Endothelial cell of umbilical vein (primary cell): ENCODE data around the gene SLC20A1. TPM values are rescaled to one million over a fixed set of nuclear protein-coding genes. Genes with fewer than 3 reads are reported as not detected.

Source experiments
- BruUV-seq: library from RNA; stranded (reverse); fragments of 400-500 nt; replicated peaks from 2 replicates; lab custom pipeline; 2021; lab: Mats Ljungman, UMichigan
- CTCF ChIA-PET: fragments of 300-600, 350-600 bp; sonication (Branson Sonifier 250); formaldehyde crosslinking; loops from one replicate; lab custom pipeline; 2021; ENCODE audit warnings: antibody characterized with exemption, inconsistent platforms; lab: Charles Lee
- POLR2A ChIA-PET: fragments of 300-600, 350-600 bp; sonication (Branson Sonifier 250); formaldehyde crosslinking; loops from one replicate; lab custom pipeline; 2021; ENCODE audit warnings: antibody characterized with exemption, inconsistent platforms; lab: Charles Lee
- DNase-seq: peaks from one replicate; pipeline ENCODE4 v3.0.0-alpha.2; 2011; ENCODE audit warnings: low read depth, low spot score
- FAIRE-seq: peaks from 2 replicates; lab custom pipeline; 2011; peaks lifted over from hg19 to GRCh38; lab: Jason Lieb, UNC
- H2AFZ ChIP-seq: 2 replicates; pipeline ENCODE4 v1.6.0; 2012; ENCODE audit warnings: low read depth, low read length, control low read depth, inconsistent platforms
- H3K27ac ChIP-seq: 2 replicates; pipeline ENCODE4 v1.5.1; 2011; ENCODE audit warnings: low read depth, mild to moderate bottlenecking, control low read depth, low read length, moderate library complexity; ENCODE audit not compliant: insufficient read depth
- H3K27me3 ChIP-seq, 2 experiments: 2 replicates each; pipeline versions ENCODE4 v1.6.0 to v1.6.1; 2011; ENCODE audit warnings: low read length in 2 of 2, mixed read lengths in 1 of 2; ENCODE audit not compliant: control insufficient read depth in 2 of 2, insufficient read depth in 2 of 2
- H3K36me3 ChIP-seq, 2 experiments: 2 replicates in 1 of 2; 3 replicates in 1 of 2; pipeline ENCODE4 v1.5.1; 2011; ENCODE audit warnings: low read length in 2 of 2, mild to moderate bottlenecking in 1 of 2, moderate library complexity in 1 of 2; ENCODE audit not compliant: control insufficient read depth in 2 of 2, insufficient read depth in 2 of 2; ENCODE audit errors: extremely low read depth in 1 of 2
- H3K4me1 ChIP-seq: 3 replicates; pipeline ENCODE4 v1.5.1; 2011; ENCODE audit warnings: mild to moderate bottlenecking, low read length; ENCODE audit not compliant: control insufficient read depth, insufficient read depth; ENCODE audit errors: extremely low read depth
- H3K4me2 ChIP-seq: 2 replicates; pipeline ENCODE4 v1.6.1; 2011; ENCODE audit warnings: low read length, control low read depth, mixed read lengths; ENCODE audit not compliant: insufficient read depth
- H3K4me3 ChIP-seq, 3 experiments: fragments of 200-600 bp in 1 of 3; sonication (generic), shearing (Covaris generic) in 1 of 3; replicated peaks in 1 of 3; 2 replicates each; pipeline ENCODE4 v1.5.1; 2011 to 2016; ENCODE audit warnings: control low read depth in 3 of 3, low read length in 3 of 3, mild to moderate bottlenecking in 2 of 3, inconsistent platforms in 1 of 3, low read depth in 1 of 3, moderate library complexity in 1 of 3; ENCODE audit not compliant: insufficient read depth in 1 of 3
- H3K79me2 ChIP-seq: 2 replicates; pipeline ENCODE4 v1.6.0; 2012; ENCODE audit warnings: low read length, inconsistent platforms; ENCODE audit not compliant: control insufficient read depth, insufficient read depth
- H3K9ac ChIP-seq: replicated peaks from 2 replicates; pipeline ENCODE3; 2011; ENCODE audit warnings: low read length, control low read depth; ENCODE audit not compliant: insufficient read depth; ENCODE audit errors: extremely low read depth
- H3K9me1 ChIP-seq: replicated peaks from 3 replicates; pipeline ENCODE4 v1.6.0; 2011; ENCODE audit warnings: mild to moderate bottlenecking, low read length; ENCODE audit not compliant: control insufficient read depth, insufficient read depth; ENCODE audit errors: extremely low read depth
- H3K9me3 ChIP-seq: replicated peaks from 2 replicates; pipeline ENCODE4 v1.5.1; 2012; ENCODE audit warnings: low read length, inconsistent platforms; ENCODE audit not compliant: control insufficient read depth, insufficient read depth
- H4K20me1 ChIP-seq: replicated peaks from 2 replicates; pipeline ENCODE3; 2011; ENCODE audit warnings: mild to moderate bottlenecking, low read length; ENCODE audit not compliant: control insufficient read depth, insufficient read depth; ENCODE audit errors: extremely low read depth
- EZH2 ChIP-seq: IDR thresholded peaks from 2 replicates; pipeline ENCODE4 v1.6.1; 2012; ENCODE audit warnings: borderline replicate concordance, low read depth, mild to moderate bottlenecking, moderate library complexity, low read length, inconsistent platforms; ENCODE audit not compliant: severe bottlenecking
- FOS ChIP-seq: IDR thresholded peaks from 2 replicates; pipeline ENCODE4 v1.6.1; 2011; ENCODE audit warnings: mild to moderate bottlenecking, low read length, moderate library complexity, borderline replicate concordance; ENCODE audit not compliant: insufficient read depth
- GATA2 ChIP-seq: IDR thresholded peaks from 2 replicates; pipeline ENCODE4 v1.7.0; 2011; ENCODE audit warnings: low read depth, mild to moderate bottlenecking, moderate library complexity, mixed read lengths, low read length; ENCODE audit not compliant: insufficient read length, insufficient read depth
- JUN ChIP-seq: IDR thresholded peaks from 2 replicates; pipeline ENCODE4 v1.6.1; 2011; ENCODE audit warnings: borderline replicate concordance, low read depth; ENCODE audit not compliant: insufficient read length, insufficient read depth
- MYC ChIP-seq: IDR thresholded peaks from one replicate; pipeline ENCODE4 v1.6.1; 2011; ENCODE audit warnings: mild to moderate bottlenecking, low read depth, low read length
- POLR2A ChIP-seq: IDR thresholded peaks from 2 replicates; pipeline ENCODE4 v1.6.1; 2012; ENCODE audit warnings: low read depth, mild to moderate bottlenecking, control low read depth, low read length
- POLR2AphosphoS5 ChIP-seq: IDR thresholded peaks from 2 replicates; pipeline ENCODE4 v1.6.1; 2012; ENCODE audit warnings: low read depth, mild to moderate bottlenecking, control low read depth, low read length, moderate library complexity; ENCODE audit not compliant: insufficient read depth
- dilution Hi-C: fragments of 300-500 bp; cut with MboI; formaldehyde crosslinking; loops from one replicate; pipeline ENCODE4 v1.15.0; 2019; ENCODE audit warnings: low sequenced_read_pairs; ENCODE audit not compliant: extremely low pct_ligation_motif_present
- intact Hi-C: fragments of 100-400 bp; cut with micrococcal nuclease; formaldehyde crosslinking; loops from one replicate; pipeline ENCODE4 v1.10.0; 2022
- polyA plus RNA-seq, 4 experiments: library from polyadenylated mRNA; depleted of rRNA in 3 of 4; stranded (reverse) in 3 of 4; unstranded in 1 of 4; fragments of >200 nt; gene quantifications; 2 replicates each; pipeline versions ENCODE4 v1.2.1 to v1.2.3, GENCODE V29; 2011 to 2012; ENCODE audit warnings: missing spikeins in 1 of 4
- total RNA-seq: library from RNA; stranded (reverse); gene quantifications from 2 replicates; pipeline ENCODE4 v1.2.3, GENCODE V29; 2021
- TF ChIP-seq, protein P1 (sequence below): IDR thresholded peaks from 2 replicates; pipeline ENCODE4 v1.6.1; 2011; ENCODE audit not compliant: insufficient read depth, insufficient read length
- TF ChIP-seq, protein P2 (sequence below), 2 donors: IDR thresholded peaks; 1 replicate in 1 of 2; 2 replicates in 1 of 2; pipeline ENCODE4 v1.5.1; 2011; ENCODE audit warnings: low read length in 2 of 2, mild to moderate bottlenecking in 2 of 2, moderate library complexity in 2 of 2, control low read depth in 1 of 2, inconsistent platforms in 1 of 2, low read depth in 1 of 2; ENCODE audit not compliant: insufficient read depth in 1 of 2; ENCODE audit errors: extremely low read depth in 1 of 2

SLC20A1 gene
- total and polyA plus RNA-seq, 2 donors (not counting 3 experiments of a cell fraction or from before 2014, with no cell fraction given), result 52.7 to 149 TPM

GRCh38 chr2:112648081-112648480, 2.3 kb downstream of the SLC20A1 start:
- no TSS peak for BruUV-seq
- Histone ChIP-seq H3K9me1 (no peaks in the 10 kb centered on the region), H3K9ac (peak overlapping the region; percentile 96), H3K9me3 (no peaks in the 10 kb centered on the region), H2AFZ (no peak overlapping the region), H3K4me3 (peak overlapping the region in 2 of 3 experiments; percentile 84 to 89), H3K36me3 (peaks cover 7 to 42% of the 10 kb centered on the region in 2 experiments), H3K27me3 (no peaks in the 10 kb centered on the region), H3K79me2 (peaks cover 86% of the 10 kb centered on the region), H4K20me1 (peaks cover 6% of the 10 kb centered on the region), H3K4me1 (peaks cover 52% of the 10 kb centered on the region), H3K4me2 (peak overlapping the region; percentile 97), H3K27ac (no peak overlapping the region)
- intact Hi-C loops, result no loop called here
- FAIRE-seq (peak; percentile 63), DNase-seq (peak; percentile 64)
- dilution Hi-C loops, result no loop called here
- TF ChIP-seq POLR2AphosphoS5, result no peak
- TF ChIP-seq, protein P1, sequence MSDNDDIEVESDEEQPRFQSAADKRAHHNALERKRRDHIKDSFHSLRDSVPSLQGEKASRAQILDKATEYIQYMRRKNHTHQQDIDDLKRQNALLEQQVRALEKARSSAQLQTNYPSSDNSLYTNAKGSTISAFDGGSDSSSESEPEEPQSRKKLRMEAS, result no peak
- TF ChIP-seq FOS, result no peak
- no peak for TF ChIP-seq MYC
- TF ChIP-seq EZH2, result no peak
- no peak for TF ChIP-seq GATA2
- TF ChIP-seq POLR2A, result no peak
- POLR2A ChIA-PET, result no interaction called here
- CTCF ChIA-PET, result interaction anchor here (0.8 to 6.1 kb wide), 9 partner anchors 11 to 78 kb away, joined by 3 to 92 read pairs (median 6); no protein-coding TSS in a partner anchor

DNA sequence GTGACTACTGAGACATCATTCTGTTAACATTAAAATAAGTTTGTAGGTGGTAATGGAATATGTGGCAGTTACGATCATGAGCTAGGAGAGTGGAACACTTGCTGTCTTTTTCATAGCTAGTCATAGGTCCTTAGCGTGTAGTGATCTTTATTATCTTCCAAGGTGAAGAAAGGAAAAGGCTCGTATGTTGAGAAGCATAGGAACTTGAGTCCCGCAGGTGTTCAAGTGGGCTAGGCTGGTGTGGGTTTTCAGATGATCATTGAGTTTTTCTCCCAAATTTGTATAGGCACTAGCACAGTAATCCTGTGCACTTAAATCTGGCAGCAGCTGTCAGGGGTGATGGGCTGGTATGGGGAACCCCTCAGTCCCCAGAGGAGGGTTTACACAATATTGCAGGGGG, 10.9 kb downstream of the SLC20A1 start:
- Histone ChIP-seq H3K9me1 (no peaks in the 10 kb centered on the region), H3K79me2 (peaks cover 84% of the 10 kb centered on the region), H3K4me1 (peaks cover 13% of the 10 kb centered on the region), H3K4me3 (no peak overlapping the region), H4K20me1 (no peaks in the 10 kb centered on the region), H3K36me3 (peaks cover 29 to 64% of the 10 kb centered on the region in 2 experiments), H3K4me2 (no peak overlapping the region), H3K9me3 (no peaks in the 10 kb centered on the region), H3K27ac (no peak overlapping the region), H3K9ac (no peak overlapping the region), H3K27me3 (no peaks in the 10 kb centered on the region), H2AFZ (no peak overlapping the region)
- no peak for TF ChIP-seq JUN
- TF ChIP-seq FOS, result no peak
- no peak for TF ChIP-seq MYC
- TF ChIP-seq, protein P2, sequence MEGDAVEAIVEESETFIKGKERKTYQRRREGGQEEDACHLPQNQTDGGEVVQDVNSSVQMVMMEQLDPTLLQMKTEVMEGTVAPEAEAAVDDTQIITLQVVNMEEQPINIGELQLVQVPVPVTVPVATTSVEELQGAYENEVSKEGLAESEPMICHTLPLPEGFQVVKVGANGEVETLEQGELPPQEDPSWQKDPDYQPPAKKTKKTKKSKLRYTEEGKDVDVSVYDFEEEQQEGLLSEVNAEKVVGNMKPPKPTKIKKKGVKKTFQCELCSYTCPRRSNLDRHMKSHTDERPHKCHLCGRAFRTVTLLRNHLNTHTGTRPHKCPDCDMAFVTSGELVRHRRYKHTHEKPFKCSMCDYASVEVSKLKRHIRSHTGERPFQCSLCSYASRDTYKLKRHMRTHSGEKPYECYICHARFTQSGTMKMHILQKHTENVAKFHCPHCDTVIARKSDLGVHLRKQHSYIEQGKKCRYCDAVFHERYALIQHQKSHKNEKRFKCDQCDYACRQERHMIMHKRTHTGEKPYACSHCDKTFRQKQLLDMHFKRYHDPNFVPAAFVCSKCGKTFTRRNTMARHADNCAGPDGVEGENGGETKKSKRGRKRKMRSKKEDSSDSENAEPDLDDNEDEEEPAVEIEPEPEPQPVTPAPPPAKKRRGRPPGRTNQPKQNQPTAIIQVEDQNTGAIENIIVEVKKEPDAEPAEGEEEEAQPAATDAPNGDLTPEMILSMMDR (IDR thresholded peaks at IDR 0.05; ENCODE audit: extremely low read depth in 1 of 2, insufficient read depth in 1 of 2, low read depth in 1 of 2, low read length in 2 of 2), result no peak
- TF ChIP-seq POLR2AphosphoS5, result no peak
- TF ChIP-seq POLR2A, result no peak
- TF ChIP-seq, protein P1, result no peak
- no peak for TF ChIP-seq GATA2
- TF ChIP-seq EZH2, result no peak
- POLR2A ChIA-PET, result no interaction called here
- intact Hi-C loops, result no loop called here
- BruUV-seq, result no TSS peak
- dilution Hi-C loops, result no loop called here
- CTCF ChIA-PET, result interaction anchor here (1.0 to 1.8 kb wide), 4 partner anchors 11 to 70 kb away, joined by 3 to 5 read pairs (median 5); no protein-coding TSS in a partner anchor
- no peak for FAIRE-seq
- DNase-seq, result no peak
